ENCODE measurements around the gene SLC16A10.
"Not testable (repeated sequence)": the region's sequence is repeated elsewhere in the genome, so short reads cannot be mapped to it uniquely, and the experiment has no call there.

SLC16A10 gene

GRCh38 chr6:111221804-111222203 is 134.5 kb downstream of the SLC16A10 start:
- DNase-seq = no peak

- DNase-seq = no peak
Observed at GRCh38 chr6:111222341-111222740, 135.0 kb downstream of the SLC16A10 start.

GRCh38 chr6:111228094-111228493 is 140.8 kb downstream of the SLC16A10 start:
- no peak for DNase-seq

GRCh38 chr6:111230351-111231089 is 143.2 kb downstream of the SLC16A10 start:
- DNase-seq = no peak

GRCh38 chr6:111231090-111231459 is 143.8 kb downstream of the SLC16A10 start:
- no peak for DNase-seq

GRCh38 chr6:111237852-111238251 is 150.5 kb downstream of the SLC16A10 start:
- DNase-seq = no peak

GRCh38 chr6:111238464-111239119 is 151.3 kb downstream of the SLC16A10 start:
- no peak for DNase-seq

GRCh38 chr6:111239461-111239860 is 152.2 kb downstream of the SLC16A10 start:
- no peak for DNase-seq

GRCh38 chr6:111242452-111242851 is 155.1 kb downstream of the SLC16A10 start:
- DNase-seq = no peak

GRCh38 chr6:111243095-111243494 is 155.8 kb downstream of the SLC16A10 start:
- no peak for DNase-seq

- DNase-seq = no peak
Observed at GRCh38 chr6:111248789-111249188, 161.5 kb downstream of the SLC16A10 start.

GRCh38 chr6:111250791-111251354 is 163.6 kb downstream of the SLC16A10 start:
- DNase-seq = no peak

GRCh38 chr6:111252726-111253125 is 165.4 kb downstream of the SLC16A10 start:
- DNase-seq = no peak

- DNase-seq = no peak
Observed at GRCh38 chr6:111254004-111254778, 166.9 kb downstream of the SLC16A10 start.

- DNase-seq = no peak
Observed at GRCh38 chr6:111254779-111255166, 167.5 kb downstream of the SLC16A10 start.

GRCh38 chr6:111255838-111256237 is 168.5 kb downstream of the SLC16A10 start:
- DNase-seq = not testable (repeated sequence)

- no peak for DNase-seq
Observed at GRCh38 chr6:111256646-111257045, 169.3 kb downstream of the SLC16A10 start.

GRCh38 chr6:111258010-111258409 is 170.7 kb downstream of the SLC16A10 start:
- no peak for DNase-seq

GRCh38 chr6:111258615-111259088 is 171.3 kb downstream of the SLC16A10 start:
- no peak for DNase-seq

- DNase-seq = peak; percentile 99
Observed at GRCh38 chr6:111259089-111259831, 172.0 kb downstream of the SLC16A10 start.

- no peak for DNase-seq
Observed at GRCh38 chr6:111260570-111261298, 173.4 kb downstream of the SLC16A10 start.

- no peak for DNase-seq
Observed at GRCh38 chr6:111263837-111264236, 176.5 kb downstream of the SLC16A10 start.
